ENCODE data around the gene RCAN2. TPM values are rescaled to one million over a fixed set of nuclear protein-coding genes. Genes with fewer than 3 reads are reported as not detected.

RCAN2 gene
- total and polyA plus RNA-seq, 2 donors (not counting 3 experiments of a cell fraction or from before 2014, with no cell fraction given): 0.07 to 0.33 TPM

- POLR2A ChIA-PET: no interaction called here
- peaks cover 0 to 3% of the 10 kb centered on the region in 2 experiments for H3K27me3 ChIP-seq (ENCODE audit: control insufficient read depth in 2 of 2, insufficient read depth in 2 of 2, low read length in 2 of 2)
- intact Hi-C loops (cut with micrococcal nuclease): loop anchor here (1.0 kb wide), 1 partner anchor 28 kb away; no protein-coding TSS in a partner anchor
Observed at GRCh38 chr6:46262928-46263706, 228.1 kb downstream of the RCAN2 start.

More at GRCh38 chr6:46262928-46263706, 228.1 kb downstream of the RCAN2 start:
- H3K4me2 ChIP-seq (ENCODE audit: insufficient read depth, low read length): no peak overlapping the region
- no peaks in the 10 kb centered on the region for H3K9me3 ChIP-seq (replicated peaks; ENCODE audit: control insufficient read depth, insufficient read depth, low read length)
- TF ChIP-seq POLR2AphosphoS5 (IDR thresholded peaks at IDR 0.05; ENCODE audit: insufficient read depth, low read depth, low read length): no peak
- no peak for TF ChIP-seq MYC (IDR thresholded peaks at IDR 0.05; ENCODE audit: low read depth, low read length)
- no peak for TF ChIP-seq JUN (IDR thresholded peaks at IDR 0.05; ENCODE audit: borderline replicate concordance, insufficient read depth, insufficient read length, low read depth)
- TF ChIP-seq MAX (IDR thresholded peaks at IDR 0.05; ENCODE audit: insufficient read depth, insufficient read length): no peak
- no peak for TF ChIP-seq FOS (IDR thresholded peaks at IDR 0.05; ENCODE audit: borderline replicate concordance, insufficient read depth, low read length)
- TF ChIP-seq CTCF (IDR thresholded peaks at IDR 0.05; ENCODE audit: extremely low read depth in 1 of 2, insufficient read depth in 1 of 2, low read depth in 1 of 2, low read length in 2 of 2): no peak
- TF ChIP-seq GATA2 (IDR thresholded peaks at IDR 0.05; ENCODE audit: insufficient read depth, insufficient read length, low read depth, low read length): no peak
- TF ChIP-seq POLR2A (IDR thresholded peaks at IDR 0.05; ENCODE audit: low read depth, low read length): no peak
- no peak for TF ChIP-seq EZH2 (IDR thresholded peaks at IDR 0.05; ENCODE audit: borderline replicate concordance, low read depth, low read length, severe bottlenecking)
- peaks cover 3% of the 10 kb centered on the region for H3K4me1 ChIP-seq (ENCODE audit: control insufficient read depth, extremely low read depth, insufficient read depth, low read length)
- H3K27ac ChIP-seq (ENCODE audit: insufficient read depth, low read depth, low read length): no peak overlapping the region
- H3K79me2 ChIP-seq (ENCODE audit: control insufficient read depth, insufficient read depth, low read length): no peaks in the 10 kb centered on the region
- DNase-seq (ENCODE audit: low read depth, low spot score) (no peak), FAIRE-seq (no peak)
- H2AFZ ChIP-seq (ENCODE audit: low read depth, low read length): no peak overlapping the region
- no peaks in the 10 kb centered on the region for H3K36me3 ChIP-seq (ENCODE audit: control insufficient read depth in 2 of 2, extremely low read depth in 1 of 2, insufficient read depth in 2 of 2, low read length in 2 of 2)
- H3K4me3 ChIP-seq (replicated peaks in 1 of 3; ENCODE audit: insufficient read depth in 1 of 3, low read depth in 1 of 3, low read length in 3 of 3): no peak overlapping the region
- dilution Hi-C loops (cut with MboI; ENCODE audit: extremely low pct_ligation_motif_present, low sequenced_read_pairs): no loop called here
- no TSS peak for BruUV-seq (replicated peaks)
- H4K20me1 ChIP-seq (replicated peaks; ENCODE audit: control insufficient read depth, extremely low read depth, insufficient read depth, low read length): no peaks in the 10 kb centered on the region
- no peaks in the 10 kb centered on the region for H3K9me1 ChIP-seq (replicated peaks; ENCODE audit: control insufficient read depth, extremely low read depth, insufficient read depth, low read length)
- H3K9ac ChIP-seq (replicated peaks; ENCODE audit: extremely low read depth, insufficient read depth, low read length): no peak overlapping the region
- CTCF ChIA-PET: interaction anchor here (1.3 kb wide), 1 partner anchor 28 kb away, joined by 3 read pairs; no protein-coding TSS in a partner anchor
